WTC11 (cell line): ENCODE measurements around the gene FNDC3B. TPM values are rescaled to one million over a fixed set of nuclear protein-coding genes. Genes with fewer than 3 reads are reported as not detected.

Source experiments
- ATF6 ChIP-seq: sonication (generic); formaldehyde crosslinking; IDR thresholded peaks from 2 replicates; pipeline ENCODE4 v1.8.1; 2023; ENCODE audit warnings: mild to moderate bottlenecking, missing genetic modification reagents
- E2F5 ChIP-seq: sonication (generic); formaldehyde crosslinking; IDR thresholded peaks from 2 replicates; pipeline ENCODE4 v1.8.1; 2022; ENCODE audit warnings: mild to moderate bottlenecking, moderate library complexity, missing genetic modification reagents
- FOXP1 ChIP-seq: sonication (generic); formaldehyde crosslinking; IDR thresholded peaks from 2 replicates; pipeline ENCODE4 v1.8.0; 2022; ENCODE audit warnings: missing genetic modification reagents, mild to moderate bottlenecking, moderate library complexity, borderline replicate concordance
- JUN ChIP-seq: sonication (generic); formaldehyde crosslinking; IDR thresholded peaks from 2 replicates; pipeline ENCODE4 v1.8.0; 2023; ENCODE audit warnings: mild to moderate bottlenecking, missing genetic modification reagents
- KAT7 ChIP-seq: sonication (generic); formaldehyde crosslinking; IDR thresholded peaks from 2 replicates; pipeline ENCODE4 v1.8.1; 2023; ENCODE audit warnings: missing genetic modification reagents, mild to moderate bottlenecking, borderline replicate concordance
- MLX ChIP-seq: sonication (generic); formaldehyde crosslinking; IDR thresholded peaks from 2 replicates; pipeline ENCODE4 v1.8.1; 2023; ENCODE audit warnings: mild to moderate bottlenecking, missing genetic modification reagents, moderate library complexity
- SMAD3 ChIP-seq: sonication (generic); formaldehyde crosslinking; IDR thresholded peaks from 2 replicates; pipeline ENCODE4 v1.8.0; 2022; ENCODE audit warnings: missing genetic modification reagents, mild to moderate bottlenecking, borderline replicate concordance
- TEAD4 ChIP-seq: sonication (generic); formaldehyde crosslinking; IDR thresholded peaks from 2 replicates; pipeline ENCODE4 v1.8.0; 2022; ENCODE audit warnings: mild to moderate bottlenecking, missing genetic modification reagents
- TP53 ChIP-seq: sonication (generic); formaldehyde crosslinking; IDR thresholded peaks from 2 replicates; pipeline ENCODE4 v1.8.1; 2023; ENCODE audit warnings: mild to moderate bottlenecking, missing genetic modification reagents
- ZBTB21 ChIP-seq: sonication (generic); formaldehyde crosslinking; IDR thresholded peaks from 2 replicates; pipeline ENCODE4 v1.8.1; 2023; ENCODE audit warnings: mild to moderate bottlenecking, missing genetic modification reagents, borderline replicate concordance
- ZNF121 ChIP-seq: sonication (generic); formaldehyde crosslinking; IDR thresholded peaks from 2 replicates; pipeline ENCODE4 v1.8.0; 2023; ENCODE audit warnings: missing genetic modification reagents
- ZNF232 ChIP-seq: sonication (generic); formaldehyde crosslinking; IDR thresholded peaks from 2 replicates; pipeline ENCODE4 v1.8.0; 2022; ENCODE audit warnings: mild to moderate bottlenecking, missing genetic modification reagents
- ZNF425 ChIP-seq: fragments of 250-450 bp; sonication (Bioruptor Pico); conservative IDR thresholded peaks from 2 replicates; pipeline ENCODE4 v1.9.0; 2021; ENCODE audit warnings: mild to moderate bottlenecking
- ZNF532 ChIP-seq: fragments of 250-450 bp; sonication (Bioruptor Pico); IDR thresholded peaks from 2 replicates; pipeline ENCODE4 v1.9.0; 2021; ENCODE audit warnings: mild to moderate bottlenecking, borderline replicate concordance
- total RNA-seq: library from RNA; stranded (reverse); gene quantifications from 3 replicates; pipeline ENCODE4 v1.2.3, GENCODE V29; 2021

The FNDC3B gene
- total RNA-seq, 1 experiment from 2014 or later = 42.8 TPM

GRCh38 chr3:172040078-172040980, 951 bp downstream of the FNDC3B start (continued):
- no peak for TF ChIP-seq E2F5
- no peak for TF ChIP-seq ZNF532 (CRISPR knock-in tag)
- TF ChIP-seq JUN (CRISPR knock-in tag) = 0 out of 2 replicates have a peak, but pooled peaks have one; percentile 29
- TF ChIP-seq TP53 (CRISPR knock-in tag) = no peak
- no peak for TF ChIP-seq ZNF121 (CRISPR knock-in tag)
- peak; percentile 11; the same call in 1 of the 2 replicates for TF ChIP-seq KAT7
- TF ChIP-seq ZBTB21 (CRISPR knock-in tag) = no peak
- TF ChIP-seq TEAD4 = no peak
- no peak for TF ChIP-seq FOXP1 (CRISPR knock-in tag)
- TF ChIP-seq ATF6 (CRISPR knock-in tag) = no peak
- no peak for TF ChIP-seq SMAD3 (CRISPR knock-in tag)
- TF ChIP-seq ZNF232 (CRISPR knock-in tag) = no peak
- no peak for TF ChIP-seq ZNF425 (CRISPR knock-in tag)
- no peak for TF ChIP-seq MLX
